ENCODE results near the gene ARHGAP24. TPM values are rescaled to one million over a fixed set of nuclear protein-coding genes. Genes with fewer than 3 reads are reported as not detected.
A peak's percentile ranks its signal among the peaks of the same experiment; 100 is the strongest.

Gene ARHGAP24
- 1.3 and 2.0 TPM in 2 replicates for total RNA-seq (2014; rRNA removed; shearing (Covaris generic))
- 0.38 TPM in 1 of 2 replicates, not detected in the other for polyA plus RNA-seq (2014; cell fraction: nucleus; rRNA removed)

DNA sequence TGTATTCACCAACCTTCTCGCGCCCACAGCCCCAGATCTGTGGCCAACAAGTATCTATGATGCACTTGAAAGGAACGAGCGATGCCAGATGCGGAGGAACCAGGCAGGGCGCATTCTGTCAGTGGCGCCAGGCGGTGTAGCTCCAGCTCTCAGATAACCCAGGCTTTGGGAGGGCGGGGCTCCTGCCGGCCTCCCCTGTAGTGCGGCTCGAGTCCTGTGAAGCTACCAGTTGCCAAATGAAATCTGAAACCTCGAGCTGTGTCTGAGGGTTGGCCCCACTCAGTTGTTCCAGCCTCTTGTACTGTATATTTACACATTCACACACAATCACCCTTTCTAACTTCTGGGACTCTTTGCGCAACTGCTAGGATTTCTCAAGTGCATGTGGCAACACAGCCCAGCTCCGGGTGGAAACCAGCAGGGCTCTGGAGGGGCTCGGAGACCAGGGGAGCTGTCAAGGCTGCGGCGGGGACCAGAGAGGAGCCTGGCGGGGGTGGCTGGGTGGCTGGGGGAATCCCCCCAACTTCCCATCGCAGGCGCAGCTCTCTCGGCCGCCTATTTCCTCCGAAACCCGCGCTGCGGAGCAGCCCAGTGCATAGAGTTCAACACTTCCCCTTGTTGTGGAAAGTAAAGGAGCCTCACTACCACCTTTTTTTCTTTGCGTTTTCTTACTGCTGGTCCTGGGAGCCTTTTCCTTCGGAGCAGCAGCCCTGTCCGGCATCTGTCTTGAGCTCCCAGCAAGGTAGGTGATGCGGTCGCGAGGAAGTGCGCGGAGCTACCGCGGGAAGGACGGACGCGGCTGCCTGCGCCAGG is at the start of gene ARHGAP24:
Gene ARHGAP24 (plus strand): TSS at position 333 of the 813 bp plus-strand sequence.
- DNase-seq (ENCODE audit: extremely low read depth, low read depth) = peak; percentile 76

DNA sequence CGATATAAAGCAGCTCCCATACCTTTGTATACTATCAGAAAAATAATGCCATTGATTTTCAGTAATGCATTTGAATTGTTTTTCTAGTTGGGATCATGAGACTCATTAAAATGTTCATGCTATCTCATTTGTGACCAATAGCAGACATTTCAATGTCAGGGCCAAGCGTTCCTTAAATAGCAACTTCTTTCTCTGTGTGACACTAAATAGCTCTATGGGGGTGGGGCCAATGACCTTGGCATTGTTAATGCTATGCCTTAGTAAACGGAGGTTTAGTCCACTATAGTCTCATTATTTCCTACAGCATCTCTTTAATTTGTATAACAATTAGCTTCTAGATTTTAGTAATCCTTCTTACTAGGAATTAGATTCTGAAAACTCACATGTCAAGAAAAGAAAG is 48.6 kb upstream of the ARHGAP24 start:
- no peak for DNase-seq (ENCODE audit: extremely low read depth, low read depth)

DNA sequence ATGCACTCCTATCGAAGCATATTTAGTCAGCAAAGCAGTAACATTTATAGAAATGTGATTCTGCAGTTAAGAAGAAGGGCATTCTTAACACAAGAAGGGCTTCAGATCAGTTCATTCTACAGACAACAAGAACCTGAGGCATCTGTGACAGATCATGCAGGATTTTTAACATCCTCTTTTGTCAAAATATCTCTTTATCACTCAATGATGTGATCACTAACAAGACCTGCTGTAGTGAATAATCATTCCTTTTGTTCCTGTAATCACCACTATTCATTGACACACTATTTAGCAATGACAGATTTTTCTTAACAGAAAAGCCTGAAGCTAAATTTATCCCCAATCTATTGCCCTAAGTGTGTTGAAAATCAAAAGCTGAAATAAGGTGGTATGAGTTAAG is 47.8 kb upstream of the ARHGAP24 start:
- no peak for DNase-seq (ENCODE audit: extremely low read depth, low read depth)

DNA sequence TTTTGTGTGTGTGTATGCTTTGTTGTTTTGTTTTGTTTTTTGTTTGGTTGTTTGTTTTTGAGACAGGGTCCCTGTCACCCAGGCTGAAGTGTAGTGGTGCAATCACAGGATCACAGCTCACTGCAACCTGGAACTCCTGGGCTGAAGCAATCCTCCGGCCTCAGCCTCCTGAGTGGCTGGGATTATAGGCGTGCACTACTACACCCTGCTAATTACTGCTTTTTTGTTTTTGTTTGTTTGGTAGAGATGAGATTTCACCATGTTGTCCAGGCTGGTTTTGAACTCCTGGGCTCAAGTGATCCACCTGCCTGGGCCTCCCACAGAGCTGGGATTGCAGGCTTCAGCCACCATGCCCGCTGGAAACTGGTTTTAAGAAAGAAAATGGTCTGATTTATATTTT is 44.7 kb upstream of the ARHGAP24 start:
- DNase-seq (ENCODE audit: extremely low read depth, low read depth) = no peak

DNA sequence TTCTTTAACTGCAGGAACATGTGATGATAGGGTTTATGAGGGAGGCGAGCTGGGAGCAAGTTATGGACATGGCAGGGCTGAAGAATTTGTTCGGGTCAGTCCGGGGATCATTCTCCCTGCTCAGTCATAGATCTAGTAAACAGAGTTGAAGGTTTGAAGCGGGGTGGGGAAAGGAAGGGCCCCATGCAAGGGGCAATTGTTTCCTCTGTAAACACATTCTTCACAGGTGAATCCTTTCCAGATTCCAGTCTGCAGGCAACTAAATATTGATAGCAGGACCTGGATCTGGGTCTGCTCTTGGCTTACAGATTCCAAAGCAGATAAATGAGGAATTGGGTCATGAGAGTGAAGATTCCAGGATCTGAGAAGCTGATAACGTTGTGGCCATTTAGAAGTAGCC is 44.3 kb upstream of the ARHGAP24 start:
- no peak for DNase-seq (ENCODE audit: extremely low read depth, low read depth)

DNA sequence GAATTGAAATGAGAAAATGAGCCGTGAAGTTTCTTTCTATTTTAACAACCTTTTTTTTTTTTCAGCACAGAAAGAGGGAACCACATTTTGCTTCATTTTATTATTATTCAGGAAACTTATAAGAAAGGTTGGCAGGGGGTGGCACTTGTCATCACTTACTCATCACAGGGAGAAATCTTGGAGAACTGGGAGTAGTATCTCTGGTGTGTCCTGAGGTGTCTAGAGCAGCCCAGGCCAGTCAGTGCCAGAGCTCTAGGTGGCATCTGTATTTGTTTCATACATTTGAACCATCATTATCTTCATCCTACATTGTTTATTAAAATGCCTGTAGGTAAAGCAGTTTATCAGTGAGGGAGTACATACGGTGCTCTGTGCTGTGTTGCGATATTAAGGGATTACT is 43.8 kb upstream of the ARHGAP24 start:
- no peak for DNase-seq (ENCODE audit: extremely low read depth, low read depth)

DNA sequence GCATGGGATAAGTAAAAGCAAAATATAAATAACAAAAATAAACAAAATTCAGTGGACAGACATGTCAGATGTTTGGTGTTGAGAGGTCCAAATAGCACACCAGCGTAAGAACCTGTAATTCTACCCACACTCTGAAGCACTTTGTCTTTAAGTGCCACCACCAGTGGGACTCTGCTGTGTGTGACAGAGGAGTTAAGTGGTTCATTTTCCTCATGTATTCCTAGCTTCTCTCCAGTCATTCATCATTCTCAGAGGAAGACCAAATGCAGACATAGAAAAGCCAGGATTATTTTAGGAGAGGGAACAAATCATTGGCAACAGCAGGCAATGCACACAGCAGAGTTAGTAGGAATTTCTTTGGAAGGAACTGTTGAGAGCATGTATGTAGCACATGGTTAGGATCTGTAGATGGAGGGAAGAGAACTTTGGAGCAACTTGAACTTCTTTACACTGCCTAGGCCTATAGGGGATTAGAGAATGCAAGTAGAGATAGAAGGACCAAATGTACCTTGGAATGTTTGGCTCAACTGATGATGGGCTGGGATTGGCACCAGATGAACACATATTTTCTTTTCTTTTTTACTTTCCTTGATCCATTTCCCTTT is 43.0 kb upstream of the ARHGAP24 start:
- no peak for DNase-seq (ENCODE audit: extremely low read depth, low read depth)

DNA sequence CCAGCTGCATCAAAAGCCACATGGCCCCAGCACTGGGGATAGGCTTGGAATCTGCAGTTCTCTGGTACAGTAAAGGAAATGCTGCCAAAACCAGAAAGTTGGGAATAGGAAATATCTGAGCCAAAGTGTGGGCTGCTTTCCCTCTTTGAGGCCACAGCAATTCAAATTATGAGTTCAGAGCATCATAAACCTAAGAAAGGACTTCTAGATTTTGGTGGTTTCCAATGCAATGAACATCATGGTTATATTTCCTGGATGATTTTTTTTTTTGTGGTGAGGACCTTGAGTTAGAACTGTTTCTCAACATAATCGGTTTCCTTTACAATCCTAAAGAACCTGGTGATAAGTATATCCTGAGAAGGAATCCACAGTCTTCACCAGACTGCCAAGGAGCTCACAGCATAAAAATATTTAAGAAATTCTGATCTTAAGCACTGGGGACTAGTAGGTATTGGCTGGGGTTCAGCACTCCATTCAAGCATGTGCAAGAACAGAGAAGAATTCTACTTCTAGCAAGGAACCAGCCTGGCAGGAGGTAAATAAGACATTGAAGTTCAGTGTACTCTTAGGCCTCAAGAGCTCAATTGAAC is 29.8 kb upstream of the ARHGAP24 start:
- no peak for DNase-seq (ENCODE audit: extremely low read depth, low read depth)

DNA sequence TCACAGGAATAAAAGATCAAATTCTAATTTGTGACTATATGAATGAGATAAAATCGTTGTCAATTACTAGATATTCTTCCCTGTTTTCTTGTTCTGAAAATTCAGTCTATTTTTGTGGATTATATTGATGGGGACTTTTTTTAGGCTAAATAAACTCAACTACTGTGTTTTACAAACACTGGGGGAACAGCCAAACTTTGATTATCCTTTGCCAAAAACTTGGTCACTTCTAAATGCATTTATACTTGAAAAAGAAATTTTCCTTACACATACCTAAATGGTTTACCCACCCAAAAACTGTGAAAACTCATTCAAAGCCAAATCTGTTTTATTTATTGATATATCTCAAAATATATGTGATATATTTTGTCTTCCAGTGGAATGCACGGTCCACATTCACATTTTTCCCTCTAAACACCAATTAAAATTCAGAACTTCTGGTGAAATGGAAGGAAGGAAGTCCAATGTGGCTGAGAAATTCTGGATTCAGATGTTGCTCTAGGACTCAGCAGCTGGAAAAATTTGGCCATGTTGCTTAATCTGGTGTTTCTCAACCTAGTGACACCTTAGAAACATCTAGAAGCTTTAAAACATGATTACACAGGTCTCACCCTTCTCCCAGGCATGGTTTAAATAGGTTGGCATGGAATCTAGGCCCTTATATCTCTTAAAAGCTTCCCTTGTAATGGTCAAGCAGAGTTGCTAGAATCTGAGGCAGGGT is 28.6 kb upstream of the ARHGAP24 start:
- no peak for DNase-seq (ENCODE audit: extremely low read depth, low read depth)

DNA sequence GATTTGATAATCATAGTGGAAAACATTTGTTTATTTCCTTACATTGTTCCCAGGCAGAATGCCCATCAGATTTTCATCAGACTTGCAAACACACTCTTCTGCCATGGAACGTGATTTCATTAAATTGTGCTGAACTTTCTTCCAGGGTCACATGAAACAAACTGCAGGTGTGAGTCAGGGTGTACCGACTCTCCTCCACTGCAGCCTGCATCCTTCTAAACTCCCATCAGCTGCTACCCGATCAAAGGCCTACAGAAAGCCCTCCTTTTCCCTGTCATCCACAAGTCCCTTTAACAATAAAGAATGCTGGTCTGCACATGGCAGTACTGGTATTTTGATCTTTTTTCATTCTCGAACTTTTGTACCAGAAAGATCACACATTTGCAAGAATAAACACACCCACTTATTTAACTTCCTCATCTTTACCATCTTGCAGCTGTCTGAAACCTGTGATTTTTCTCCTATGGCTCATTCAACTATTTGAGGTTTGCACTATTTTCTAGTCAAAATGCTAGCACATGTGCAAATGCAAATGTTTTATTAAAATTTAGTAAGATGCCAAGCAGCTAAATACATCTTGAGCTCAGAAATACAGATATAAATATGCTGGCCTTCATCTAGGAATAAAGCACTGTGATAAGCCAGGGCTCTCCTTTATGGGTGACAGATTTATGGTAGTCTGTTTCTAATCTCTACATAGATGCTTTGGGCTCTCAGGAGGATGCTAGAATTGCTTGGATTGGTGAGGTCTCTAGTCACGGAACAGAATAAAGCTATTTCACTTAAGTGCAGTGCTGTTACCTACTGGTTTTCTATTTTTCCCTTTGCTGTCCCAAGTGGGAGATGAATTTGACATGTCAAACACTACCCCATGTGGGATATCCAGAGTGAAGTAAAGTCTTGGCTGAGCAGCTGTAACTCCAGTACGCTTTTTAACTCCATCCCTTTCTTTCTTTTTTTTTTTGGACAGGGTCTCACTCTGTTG is 25.8 kb upstream of the ARHGAP24 start:
- DNase-seq (ENCODE audit: extremely low read depth, low read depth) = no peak

DNA sequence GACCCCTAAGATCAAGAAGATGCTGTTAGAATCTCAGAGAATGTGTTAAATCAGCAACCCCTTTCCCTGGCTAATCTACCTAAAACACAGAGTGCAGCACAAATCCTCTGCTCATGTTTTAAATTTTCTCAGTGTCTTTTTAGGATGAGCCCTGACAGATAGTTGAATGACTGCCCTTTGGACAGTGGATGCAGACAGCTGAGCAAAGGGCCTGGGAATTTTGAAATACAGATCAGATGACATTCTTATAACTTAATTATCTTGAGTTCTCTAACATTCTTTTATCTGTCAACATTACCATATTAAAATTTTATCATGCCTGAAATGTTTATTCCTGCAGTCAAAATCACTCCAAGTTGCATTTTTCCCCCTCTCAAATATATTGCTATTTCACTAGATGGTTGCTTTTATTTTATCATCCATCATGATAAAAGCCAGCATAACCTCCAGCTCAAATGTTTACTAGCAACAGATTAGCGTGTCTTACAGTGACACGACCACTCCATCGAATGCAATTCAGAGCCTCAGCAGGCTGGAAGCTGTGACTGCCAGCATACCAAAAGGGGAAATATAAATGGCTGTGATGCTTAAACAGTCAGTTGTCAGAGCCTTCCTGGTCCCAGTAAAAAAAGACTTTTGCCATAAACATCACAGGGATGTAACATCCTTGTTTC is 22.8 kb upstream of the ARHGAP24 start:
- no peak for DNase-seq (ENCODE audit: extremely low read depth, low read depth)

DNA sequence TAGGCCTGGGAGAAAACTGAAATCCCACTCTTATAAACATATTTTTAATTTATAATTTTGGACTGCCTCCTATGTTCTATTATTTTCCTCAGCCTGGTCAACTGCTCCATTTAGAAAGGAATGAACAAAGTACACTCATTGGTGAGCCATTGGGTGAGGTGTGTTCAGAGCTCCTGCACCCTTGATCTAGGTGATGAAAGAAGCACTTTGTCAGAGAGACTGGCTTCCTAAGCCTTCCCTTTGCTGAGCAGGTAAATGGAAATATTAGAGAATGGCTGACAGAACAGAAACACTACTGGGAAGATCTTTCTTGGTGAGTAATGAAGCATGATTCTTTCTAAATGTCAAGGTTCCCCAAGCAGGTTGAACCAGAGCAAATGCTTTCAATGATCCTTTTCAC is 19.0 kb upstream of the ARHGAP24 start:
- DNase-seq (ENCODE audit: extremely low read depth, low read depth) = no peak

DNA sequence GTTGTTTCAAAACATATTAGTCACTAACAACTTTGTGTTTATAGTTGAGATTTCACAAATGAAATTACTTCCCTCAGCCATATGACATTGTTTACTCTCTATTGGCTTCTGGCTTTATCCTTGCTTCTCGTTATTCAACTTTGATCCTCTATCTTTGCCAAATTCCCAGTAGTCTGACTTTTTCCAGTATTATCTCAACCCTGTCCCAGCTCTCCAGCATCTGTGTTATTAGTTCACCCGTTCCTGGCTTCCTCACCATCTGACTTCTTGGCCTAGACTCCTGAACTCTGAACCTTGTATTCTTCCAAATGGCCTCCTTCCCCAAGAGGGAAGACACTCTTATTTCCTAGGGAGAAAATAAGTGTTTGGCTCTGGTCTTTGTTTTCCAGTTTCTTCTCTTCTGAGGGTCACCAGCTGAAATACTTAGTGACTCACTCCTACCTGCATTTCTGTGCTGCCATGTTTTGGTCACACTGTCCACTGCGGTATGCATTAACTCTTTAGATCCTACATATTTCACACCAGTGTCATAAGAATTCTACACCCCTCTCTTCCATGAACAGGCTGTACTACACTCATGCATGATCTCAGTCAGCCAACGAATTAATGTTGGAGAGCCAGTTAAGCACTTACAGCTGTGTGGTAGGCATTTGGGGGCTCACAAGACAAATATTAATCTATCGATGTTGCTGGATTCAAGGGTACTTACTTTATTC is 17.0 kb upstream of the ARHGAP24 start:
- no peak for DNase-seq (ENCODE audit: extremely low read depth, low read depth)

DNA sequence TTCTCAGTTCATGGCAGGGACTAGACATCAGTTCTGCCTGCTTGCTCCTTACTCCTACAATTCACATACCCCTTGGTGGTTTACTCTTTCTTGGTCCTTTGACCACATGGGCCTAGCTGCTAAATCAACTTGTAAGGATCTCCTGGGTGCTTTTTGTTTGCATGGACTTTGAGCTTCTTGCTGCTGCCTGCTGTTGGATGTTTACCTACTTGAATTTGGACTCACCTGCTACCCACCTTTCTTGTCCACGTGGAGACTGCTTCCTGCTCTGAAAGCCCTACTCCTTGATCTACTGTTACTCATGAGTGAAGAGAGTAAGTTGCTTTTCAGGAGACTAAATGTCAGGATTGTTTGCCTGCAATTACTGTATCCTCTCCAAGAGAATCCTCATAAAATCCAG is 15.2 kb upstream of the ARHGAP24 start:
- no peak for DNase-seq (ENCODE audit: extremely low read depth, low read depth)

DNA sequence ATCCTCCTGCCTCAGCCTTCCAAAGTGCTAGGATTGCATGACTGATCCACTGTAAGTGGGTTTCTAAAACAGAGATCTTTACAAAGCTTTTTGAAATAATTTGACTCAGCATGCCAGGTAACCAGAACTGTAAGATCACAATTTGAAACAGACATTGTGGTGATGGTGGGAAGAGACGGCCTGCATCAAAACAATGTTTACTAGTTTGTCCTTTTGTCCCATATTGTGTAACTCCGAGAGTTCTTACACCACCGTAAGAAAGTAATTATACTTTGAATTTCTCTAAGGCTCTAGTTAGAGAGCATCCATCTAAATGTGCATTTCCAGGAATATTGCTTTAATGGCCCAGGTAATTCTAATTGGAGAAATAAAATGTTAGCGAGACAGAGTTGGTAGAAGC is 594 bp upstream of the ARHGAP24 start:
- no peak for DNase-seq (ENCODE audit: extremely low read depth, low read depth)

DNA sequence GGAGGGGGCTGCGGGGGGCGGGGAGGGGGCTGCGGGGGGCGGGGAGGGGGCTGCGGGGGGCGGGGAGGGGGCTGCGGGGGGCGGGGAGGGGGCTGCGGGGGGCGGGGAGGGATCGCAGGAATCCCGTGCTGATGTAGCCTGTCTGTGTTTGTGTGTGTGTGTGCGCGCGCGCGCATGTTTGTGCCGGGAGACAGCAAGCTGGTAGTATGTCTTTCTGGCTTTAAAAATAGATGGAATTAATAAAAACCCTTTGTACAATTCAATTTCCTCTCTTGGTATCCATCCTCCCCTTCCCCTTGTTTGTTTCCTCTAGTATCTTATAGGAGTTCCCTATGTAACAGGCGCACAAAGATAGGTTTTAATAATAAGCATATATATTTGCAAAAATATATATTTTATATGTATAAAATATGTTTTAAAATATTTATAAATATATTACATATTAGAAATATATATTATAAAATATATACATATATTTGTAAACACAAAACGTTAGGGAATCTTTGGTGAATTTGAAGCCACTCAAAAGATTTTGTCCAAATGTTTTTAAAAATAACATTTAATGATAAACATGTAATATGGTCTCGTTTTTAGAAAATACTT is 782 bp downstream of the ARHGAP24 start:
- no peak for DNase-seq (ENCODE audit: extremely low read depth, low read depth)

DNA sequence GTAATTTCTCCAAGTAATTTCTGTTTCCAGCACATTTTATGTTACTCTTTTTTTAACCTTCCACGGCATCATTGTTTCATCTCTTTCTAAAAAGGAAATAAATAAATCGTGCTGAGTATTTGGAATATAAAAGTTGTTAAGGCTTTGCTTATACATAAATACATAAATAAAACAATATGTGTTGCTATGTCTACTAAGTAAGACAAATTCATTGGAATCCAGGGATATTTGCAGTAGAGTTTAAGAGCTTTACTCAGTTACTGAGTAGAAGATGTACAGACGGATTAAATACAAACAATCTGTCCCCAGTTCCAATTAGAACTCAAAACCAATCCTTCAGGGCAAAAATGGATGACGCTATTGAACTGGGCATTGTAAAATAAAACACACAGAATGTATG is 1.4 kb downstream of the ARHGAP24 start:
- no peak for DNase-seq (ENCODE audit: extremely low read depth, low read depth)

DNA sequence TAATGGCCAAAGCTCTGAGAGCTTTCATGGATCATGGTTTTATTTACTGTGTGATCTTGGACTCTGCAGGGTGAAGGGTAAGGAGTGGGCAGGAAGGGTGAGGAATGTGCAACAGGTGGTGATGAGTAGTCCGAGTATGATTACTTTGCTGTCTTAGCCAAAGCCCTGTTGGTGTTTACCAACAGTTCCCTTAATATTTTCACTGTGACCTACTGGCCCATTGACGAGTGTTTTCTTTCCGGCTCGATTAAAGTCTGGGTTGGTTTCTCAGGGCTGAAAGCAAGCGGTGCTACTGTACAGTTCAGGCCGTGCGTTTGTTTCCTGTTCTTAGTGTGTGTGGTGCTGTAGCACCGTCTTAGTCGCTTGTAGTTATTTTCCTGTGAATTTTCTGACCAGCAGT is 2.6 kb downstream of the ARHGAP24 start:
- no peak for DNase-seq (ENCODE audit: extremely low read depth, low read depth)
